HG03159 (cell line): ENCODE results near the gene MSN.
A peak's percentile ranks its signal among the peaks of the same experiment; 100 is the strongest.
"Not testable (repeated sequence)": the region's sequence is repeated elsewhere in the genome, so short reads cannot be mapped to it uniquely, and the experiment has no call there.

ENCODE experiments used
- ATAC-seq: cut with Tn5 transposase; IDR thresholded peaks from one replicate; pipeline ENCODE4 v1.9.1; 2021; ENCODE audit warnings: mild to moderate bottlenecking, moderate library complexity; ENCODE audit not compliant: unreplicated experiment

The MSN gene

DNA sequence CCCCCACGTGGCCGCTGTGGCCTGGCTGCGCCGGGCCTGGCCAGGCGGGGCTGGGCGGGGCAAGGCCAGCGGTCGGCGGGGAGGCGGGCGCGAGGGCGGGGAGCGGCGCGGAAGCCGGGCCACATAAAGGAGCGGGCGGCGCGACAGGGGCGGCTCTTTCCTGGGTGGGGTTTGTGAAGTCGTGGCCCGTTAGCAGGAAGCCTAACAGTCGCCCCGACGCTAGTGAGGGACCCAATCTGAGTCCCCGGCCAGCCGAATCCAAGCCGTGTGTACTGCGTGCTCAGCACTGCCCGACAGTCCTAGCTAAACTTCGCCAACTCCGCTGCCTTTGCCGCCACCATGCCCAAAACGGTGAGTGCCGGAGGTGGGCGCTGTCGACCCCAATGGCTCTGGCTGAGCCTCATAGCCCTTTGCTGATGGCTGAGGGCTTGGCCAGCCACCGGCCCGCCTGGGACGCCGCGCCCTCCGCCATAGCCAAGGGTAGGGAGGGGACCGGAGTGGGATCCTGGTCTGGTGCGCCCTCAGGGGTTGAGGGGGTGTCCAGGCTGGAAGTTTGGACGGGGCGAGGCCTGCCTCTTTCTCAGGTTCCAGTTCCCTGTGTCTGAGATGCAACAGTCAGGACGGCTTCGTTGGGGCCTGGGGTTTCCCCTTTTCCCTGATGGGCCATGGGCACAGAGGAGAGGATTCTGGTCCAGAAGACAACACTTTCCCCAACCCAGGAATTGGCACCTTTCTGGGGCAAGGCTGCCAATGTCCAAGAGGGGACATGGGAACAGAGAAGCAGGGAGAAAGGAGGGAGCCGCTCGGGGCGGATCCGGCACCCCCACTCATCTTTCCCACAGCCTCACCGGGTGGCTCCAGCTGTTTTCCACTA lies at the start of gene MSN:
Gene MSN, plus strand, starts transcription at position 152 of the 874 bp plus-strand sequence. Its CDS starts 188 bp downstream, at position 340.
- ATAC-seq, result peak; percentile 75

DNA sequence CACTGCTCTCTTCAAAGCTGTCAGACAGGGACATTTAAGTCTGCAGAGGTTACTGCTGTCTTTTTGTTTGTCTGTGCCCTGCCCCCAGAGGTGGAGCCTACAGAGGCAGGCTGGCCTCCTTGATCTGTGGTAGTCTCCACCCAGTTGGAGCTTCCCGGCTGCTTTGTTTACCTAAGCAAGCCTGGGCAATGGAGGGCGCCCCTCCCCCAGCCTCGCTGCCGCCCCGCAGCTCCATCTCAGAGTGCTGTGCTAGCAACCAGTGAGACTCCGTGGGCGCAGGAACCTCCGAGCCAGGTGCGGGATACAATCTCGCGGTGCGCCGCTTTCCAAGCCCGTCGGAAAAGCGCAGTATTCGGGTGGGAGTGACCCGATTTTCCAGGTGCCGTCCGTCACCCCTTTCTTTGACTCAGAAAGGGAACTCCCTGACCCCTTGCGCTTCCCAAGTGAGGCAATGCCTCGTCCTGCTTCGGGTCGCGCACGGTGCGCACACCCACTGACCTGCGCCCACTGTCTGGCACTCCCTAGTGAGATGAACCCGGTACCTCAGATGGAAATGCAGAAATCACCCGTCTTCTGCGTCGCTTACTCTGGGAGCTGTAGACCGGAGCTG lies 47.3 kb upstream of the MSN start:
- ATAC-seq, result not testable (repeated sequence)

DNA sequence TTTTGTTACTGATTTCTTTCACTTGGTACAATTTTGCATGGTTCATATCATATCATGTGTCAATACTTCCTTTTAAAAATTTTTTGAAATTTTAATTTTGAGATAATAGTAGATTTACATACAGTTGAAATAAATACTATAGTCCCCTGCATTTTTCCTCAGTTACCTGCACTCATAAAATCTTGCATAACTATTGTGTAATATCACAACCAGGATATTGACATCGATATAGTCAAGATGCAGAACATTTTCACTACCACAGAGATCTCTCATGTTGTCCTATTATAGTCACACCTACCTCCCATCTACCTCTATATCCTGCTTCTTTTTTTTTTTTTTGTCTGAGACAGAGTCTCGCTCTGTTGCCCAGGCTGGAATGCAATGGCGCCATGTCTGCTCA lies 36.7 kb upstream of the MSN start:
- no peak for ATAC-seq

DNA sequence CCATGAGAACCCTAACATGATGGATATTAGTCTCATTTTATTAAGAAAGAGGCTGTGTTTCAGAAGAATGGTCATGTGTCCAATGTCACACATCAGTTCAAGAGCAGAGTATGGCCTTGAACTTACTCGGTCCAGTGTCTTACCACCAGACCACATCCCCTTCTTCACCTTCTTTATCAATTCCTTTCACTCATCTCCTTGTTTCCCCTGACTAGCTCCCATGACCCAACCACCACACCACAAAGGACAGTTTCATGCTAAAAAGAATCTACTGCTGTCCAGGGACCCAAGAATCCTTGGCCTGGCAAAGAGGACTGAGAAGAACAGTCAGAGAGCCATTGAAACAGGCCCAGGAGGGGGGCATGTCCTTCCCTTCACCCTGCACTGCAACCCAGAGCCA lies 33.6 kb upstream of the MSN start:
- no peak for ATAC-seq

DNA sequence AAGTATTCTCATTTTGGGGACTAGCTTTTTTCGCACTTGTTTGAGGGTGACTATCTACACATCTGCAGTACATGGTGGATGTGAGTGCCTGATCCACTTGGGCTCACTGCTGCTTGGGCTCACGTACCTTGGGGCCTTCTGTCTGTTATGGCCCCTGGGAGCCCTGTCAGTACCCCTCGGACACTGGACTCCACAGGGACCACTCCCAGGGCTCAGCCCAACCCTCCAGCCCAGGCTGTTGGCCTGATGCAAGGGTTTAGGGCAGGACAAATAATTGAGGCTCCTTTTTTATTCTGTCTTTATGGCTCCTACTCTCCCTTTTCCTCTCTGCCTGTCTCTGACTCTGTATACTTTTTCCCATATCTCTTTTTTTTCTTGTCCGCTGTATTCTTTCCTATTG lies 32.7 kb upstream of the MSN start:
- no peak for ATAC-seq

DNA sequence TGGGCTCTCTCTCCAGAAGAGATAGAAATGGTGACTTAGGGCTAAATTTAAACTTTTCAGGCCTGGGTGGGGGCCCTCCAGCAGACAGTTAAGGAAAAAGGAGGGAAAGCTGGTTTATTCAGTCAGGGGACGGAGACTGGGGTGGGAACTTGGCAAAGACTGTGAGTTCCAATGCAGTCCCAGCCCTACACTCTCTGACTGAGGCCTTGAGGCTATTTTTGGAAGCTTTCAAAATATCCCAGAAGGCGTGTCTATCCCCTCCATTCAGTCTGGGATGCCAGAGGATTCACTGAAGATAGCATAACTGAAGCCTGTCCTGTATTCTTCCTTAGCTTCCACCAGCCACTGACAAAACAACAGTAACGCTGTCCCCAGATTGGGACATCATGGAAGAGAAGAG lies 32.1 kb upstream of the MSN start:
- no peak for ATAC-seq

DNA sequence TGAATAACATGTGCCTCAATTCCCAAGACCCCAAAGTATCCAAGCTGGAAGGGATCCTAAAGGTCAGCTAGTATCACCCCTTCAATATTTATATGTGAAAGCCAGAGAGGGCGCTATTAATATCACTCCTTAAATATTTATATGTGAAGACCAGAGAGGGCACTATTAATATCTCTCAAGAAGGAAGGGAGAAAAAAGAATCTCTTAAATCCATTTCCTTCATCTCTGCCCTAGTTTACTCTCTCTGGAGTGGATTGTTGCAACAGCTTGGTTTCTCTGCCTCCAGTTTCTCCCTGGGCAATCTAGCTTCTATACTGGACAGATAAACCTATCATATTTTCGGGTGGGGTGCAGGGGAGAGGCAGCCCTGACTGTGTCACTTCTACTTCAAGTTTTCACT lies 31.6 kb upstream of the MSN start:
- ATAC-seq, result no peak

DNA sequence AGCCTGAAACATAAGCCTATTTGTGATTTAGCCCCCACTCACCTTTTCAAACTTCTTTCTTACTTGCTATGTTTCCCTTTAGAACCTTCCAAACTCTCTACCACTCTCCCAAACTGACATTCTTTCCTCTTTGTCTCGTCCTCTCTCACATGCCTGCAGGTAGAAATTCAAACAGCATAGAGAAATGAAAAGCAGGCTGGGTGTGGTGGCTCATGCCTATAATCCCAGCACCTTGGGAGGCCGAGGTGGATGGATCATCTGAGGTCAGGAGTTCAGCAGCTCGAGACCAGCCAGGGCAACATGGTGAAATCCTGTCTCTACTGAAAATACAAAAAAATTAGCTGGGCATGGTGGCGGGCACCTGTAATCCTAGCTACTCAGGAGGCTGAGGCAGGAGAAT lies 31.2 kb upstream of the MSN start:
- ATAC-seq, result not testable (repeated sequence)

DNA sequence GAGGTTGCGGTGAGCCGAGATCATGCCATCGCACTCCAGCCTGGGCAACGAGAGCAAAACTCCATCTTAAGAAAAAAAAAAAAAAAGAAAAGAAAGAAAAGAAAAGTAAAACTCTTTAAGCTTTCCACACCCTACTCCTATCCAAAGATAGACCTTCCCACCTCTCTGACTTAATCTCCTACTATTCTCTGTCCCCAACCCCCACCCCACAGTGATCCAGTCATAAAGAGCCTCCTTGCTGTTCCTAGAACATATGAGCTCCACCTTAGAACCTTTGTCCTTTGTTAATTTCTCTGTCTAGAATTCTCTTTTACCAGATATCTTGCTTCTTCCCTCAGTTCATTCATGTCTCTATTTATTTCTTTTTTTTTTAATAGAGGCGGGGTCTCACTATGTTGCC lies 30.1 kb upstream of the MSN start:
- ATAC-seq, result no peak

DNA sequence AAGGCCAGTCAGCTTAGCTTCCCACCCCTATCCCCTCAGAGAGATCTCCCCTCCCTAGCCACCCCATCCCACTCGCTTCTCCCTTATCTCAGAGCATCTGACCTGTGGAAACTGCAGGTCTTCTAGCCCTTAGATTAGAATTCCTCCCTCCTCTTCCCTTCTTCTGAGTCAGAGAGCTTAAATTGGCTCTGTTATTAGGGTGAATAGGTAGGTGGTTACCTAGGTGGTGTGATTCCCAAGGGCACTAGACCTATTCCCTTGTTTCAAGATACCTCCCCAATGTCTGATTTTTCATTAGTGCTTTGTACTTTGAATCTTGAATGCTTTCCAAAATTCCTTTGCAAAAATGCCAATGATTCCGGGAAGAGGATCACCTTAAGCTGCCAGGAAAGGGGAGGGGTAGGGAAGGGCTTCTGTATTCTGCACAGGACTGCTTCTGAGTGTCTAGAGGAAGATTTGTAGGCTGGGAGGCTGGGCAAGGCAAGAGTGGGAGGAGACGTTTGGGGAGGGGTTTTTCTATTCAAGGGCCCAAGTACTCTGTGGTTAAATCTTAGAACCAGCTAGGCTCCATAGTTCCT lies 24.5 kb upstream of the MSN start:
- no peak for ATAC-seq

DNA sequence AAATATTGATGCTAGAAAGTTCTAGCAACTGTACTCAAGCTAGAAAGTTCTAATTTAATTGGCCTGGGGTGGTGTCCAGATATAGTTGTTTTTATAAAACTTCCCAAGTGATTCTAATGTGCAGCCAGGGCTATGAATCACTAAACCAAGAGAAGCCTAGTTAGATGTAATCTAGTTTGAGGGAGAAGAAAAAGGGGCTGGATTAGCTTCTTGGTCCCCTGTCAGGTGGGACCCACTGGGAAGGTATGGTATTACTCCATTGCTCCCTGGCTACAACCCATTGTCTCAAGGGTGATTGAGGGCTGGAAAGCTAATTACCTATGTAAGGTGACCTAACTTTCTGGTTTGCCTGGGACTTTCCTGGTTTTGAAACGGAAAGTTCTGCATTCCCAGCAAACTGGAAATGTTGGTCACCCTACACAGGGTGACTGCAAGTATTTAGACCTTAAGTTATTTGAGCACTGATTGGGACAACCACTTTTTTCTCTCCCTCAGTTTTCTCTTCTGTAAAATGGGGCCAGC lies 23.9 kb upstream of the MSN start:
- ATAC-seq, result no peak

DNA sequence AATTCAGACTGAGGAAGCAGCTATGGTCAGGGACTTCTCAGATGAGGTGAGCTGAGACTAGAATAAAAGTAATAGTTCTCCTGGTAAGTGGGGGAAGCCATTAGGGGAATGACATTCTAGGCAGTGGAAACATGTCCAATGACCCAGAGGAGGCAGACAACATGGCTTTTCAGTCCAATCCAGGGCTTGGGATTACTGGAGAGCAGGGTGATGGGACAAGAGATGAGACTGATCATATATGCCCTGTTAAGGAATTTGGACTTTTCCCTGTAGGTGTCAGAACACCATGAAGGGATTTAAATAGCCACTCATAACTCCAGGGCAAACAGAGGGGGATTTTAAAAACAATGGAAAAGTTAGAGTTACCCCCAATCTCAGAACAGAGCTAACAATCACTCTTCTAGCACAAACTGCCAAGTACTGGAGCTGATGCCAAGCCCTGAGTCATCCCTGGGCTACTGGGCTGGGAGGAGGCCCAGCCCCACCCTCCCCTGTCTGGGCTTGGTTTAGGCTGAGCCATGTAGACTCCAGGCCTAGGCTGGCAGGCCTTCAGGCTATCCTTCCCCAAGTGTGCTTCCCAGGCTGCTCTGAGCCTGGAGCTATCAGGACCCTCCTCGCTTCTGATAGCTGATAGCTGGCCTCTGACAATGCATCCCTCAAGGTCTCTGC lies 22.7 kb upstream of the MSN start:
- ATAC-seq, result no peak

DNA sequence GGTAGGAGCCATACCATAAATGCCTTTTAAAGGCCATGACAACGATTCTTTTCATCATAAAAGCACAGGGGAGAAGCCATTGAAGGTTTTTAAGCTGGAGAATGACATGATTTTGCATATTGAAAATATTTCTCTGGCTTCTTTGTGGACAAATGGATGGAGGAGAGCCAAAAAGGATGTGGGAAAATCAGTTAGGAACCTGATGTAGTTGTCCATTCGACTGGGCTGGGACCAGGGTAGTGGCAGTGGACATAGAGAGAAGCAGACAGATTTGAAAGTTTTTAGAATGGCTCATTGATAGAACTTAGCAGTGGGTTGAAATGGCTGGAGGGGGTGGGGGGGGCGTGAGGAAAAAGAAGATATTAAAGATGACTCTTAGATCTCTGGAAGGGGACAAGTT lies 19.7 kb upstream of the MSN start:
- no peak for ATAC-seq

DNA sequence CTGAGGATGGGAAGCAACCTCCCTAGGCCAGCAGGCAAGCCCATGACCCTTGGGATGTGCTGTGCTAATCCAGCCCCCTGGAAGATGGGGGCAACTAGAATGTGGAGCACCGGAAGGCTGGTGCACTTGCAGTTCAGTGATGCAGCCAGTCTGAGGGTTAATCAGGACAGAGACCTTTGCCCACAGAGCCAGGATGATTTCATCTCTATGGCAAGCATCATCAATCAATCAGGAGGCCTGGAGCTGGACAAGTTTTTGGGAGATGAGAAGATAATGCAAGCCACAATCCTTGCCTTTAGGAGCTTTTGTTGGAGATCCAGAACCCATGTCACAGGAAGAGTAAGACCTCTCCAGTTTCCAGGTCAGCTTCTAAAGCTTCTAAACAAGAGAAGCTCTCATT lies 15.4 kb upstream of the MSN start:
- no peak for ATAC-seq

DNA sequence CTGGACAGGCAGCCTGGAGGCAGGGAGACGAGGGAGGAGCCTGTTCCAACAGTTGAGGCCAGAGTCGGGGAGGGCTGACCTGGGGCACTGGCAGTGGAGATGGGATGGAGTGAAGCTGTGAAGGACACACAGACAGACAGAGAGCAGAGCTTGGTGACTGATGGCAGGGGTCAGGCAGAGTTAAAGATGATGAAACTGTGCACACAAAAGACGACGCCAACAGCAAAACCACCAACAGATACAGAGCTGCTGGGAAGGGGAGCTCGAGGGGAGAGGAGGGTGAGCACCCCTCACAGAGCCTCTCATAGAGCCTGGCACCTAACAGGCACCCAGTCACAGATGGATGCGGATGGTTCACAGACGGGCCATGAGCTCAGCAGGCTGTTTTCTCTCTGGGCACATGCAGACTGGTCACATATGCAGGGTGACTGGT lies 10.4 kb upstream of the MSN start:
- not testable (repeated sequence) for ATAC-seq

DNA sequence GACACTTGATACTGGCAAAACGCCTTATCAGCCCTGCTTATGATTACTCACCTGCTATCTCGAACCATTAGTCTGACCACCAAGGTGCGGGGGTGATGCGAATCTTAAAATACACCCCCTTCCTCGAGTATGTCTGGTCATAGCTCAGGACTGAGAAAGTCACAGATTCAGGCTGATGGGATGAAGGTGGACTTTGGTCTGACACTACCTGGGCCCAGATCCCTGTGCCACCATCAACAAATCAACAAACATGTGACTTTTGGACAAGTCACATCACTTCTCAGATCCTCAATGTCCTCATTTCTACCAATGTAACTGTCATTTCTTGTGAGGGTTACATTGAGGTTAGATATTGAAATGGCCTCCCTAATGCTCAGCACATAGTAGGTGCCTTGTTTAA lies 9.8 kb upstream of the MSN start:
- ATAC-seq, result no peak

DNA sequence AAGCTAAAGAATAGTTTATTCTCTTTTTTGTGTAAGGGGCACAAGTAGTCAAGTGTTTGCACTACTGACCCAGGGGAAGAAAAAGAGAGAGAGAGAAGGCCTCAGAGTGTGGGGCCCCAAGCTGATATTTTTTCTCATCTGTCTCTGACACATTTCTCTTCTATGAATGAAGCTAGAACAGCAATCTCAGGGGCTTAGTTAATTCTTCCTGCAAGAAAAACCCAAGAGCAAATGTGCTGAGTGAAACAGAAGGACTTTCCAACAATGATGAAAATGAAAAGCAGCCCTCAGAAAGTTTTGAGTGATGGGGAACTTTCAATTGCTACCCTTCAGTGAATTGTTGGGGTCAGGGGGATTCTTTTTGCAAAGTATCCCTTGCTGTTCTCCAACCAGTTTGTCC lies 9.2 kb upstream of the MSN start:
- ATAC-seq, result no peak

DNA sequence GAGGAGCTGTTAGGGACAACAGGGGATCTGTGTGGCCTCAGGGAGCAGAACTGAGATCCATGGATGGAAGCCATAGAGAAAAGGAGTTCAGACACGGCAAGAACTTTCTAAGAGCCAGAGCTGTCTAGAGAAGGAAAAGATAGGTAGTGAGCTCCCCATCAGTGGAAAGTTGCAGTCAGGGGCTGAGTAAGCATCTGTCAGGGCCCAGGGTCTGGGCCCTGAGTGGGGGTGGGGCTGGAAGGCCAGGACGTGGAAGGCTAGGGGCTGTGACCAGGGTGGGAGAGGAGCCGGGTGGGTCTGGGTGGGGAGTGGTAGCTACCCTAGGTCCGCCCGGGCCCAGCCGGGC lies 324 bp upstream of the MSN start:
- no peak for ATAC-seq

DNA sequence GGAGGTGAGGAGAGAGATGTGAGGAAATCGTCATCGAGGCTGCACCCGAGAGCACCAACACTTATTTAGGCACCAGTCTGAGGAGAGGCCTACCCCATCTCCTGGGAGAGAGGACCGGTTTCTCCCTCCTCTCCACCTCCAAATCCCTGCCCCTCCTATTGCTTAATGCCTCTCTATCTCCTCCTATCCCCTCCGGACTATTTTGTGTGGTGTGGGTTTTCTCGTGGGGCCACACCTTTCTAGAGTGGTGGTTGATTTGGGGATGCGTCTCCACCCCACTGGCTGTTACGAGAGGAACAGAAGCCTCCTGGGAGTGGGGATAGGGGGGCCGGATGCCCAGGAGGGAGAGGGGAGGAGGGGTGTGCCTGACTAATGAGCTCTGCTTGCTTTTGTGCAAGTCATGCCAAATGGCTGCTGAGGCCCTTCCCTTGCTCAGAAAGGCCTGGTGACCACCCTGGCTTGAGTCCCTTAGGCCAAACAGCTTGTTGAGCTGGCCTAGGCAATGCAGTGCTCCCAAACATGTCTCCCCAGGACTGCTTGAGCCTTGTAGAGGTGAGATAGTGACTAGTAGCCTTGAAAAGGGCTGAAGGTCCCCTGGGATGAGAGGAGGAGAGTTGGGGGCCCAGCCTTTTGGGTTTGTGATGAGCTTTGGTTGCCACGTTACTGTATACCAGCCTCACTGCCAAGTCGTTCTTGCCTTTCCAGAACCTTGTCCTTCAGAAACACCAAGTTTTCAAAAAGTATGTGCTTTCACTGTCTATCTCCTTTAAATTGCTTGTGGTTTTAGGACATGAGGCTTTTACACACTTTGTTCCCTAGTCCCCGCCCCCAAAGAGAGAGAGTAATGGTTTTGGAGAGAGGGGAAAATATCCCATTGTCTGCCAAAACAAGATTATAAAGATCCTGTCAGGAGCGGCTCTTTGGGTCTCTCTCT lies 1.2 kb downstream of the MSN start:
- ATAC-seq, result no peak

DNA sequence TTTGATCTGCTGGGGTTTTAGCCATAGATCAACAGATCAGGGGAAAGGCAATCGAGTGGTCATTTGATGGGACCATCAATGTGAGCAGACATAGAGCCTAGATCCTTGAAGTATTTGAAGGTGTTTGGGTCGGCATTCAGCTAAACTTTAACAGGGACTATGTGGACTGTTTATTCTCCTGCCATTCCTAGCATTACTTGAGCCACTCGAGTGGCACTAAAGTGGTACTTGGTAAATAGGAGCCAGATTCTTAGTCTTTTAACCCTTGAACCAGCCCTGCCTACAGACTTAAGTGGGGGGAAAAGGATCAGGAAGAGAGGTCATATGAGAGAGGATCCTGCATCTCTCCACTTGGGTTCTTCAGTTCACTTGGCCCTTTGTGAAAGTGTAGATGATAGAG lies 3.8 kb downstream of the MSN start:
- ATAC-seq, result no peak
